Body of pancreas (tissue), 4 donors: ENCODE measurements around the gene GMEB2.

ENCODE experiments used
- POLR2A ChIP-seq, 3 donors: fragments of 450-650 bp; IDR thresholded peaks; one replicate each; pipeline ENCODE4 v1.6.1; 2016; ENCODE audit warnings: antibody characterized with exemption in 3 of 3, mild to moderate bottlenecking in 2 of 3
- TF ChIP-seq, protein P1 (sequence below), 7 experiments: fragments of 450-650 bp in 4 of 7; fragments of 200-600 bp in 3 of 7; sonication (generic) in 3 of 7; IDR thresholded peaks; one replicate each; pipeline ENCODE4 v1.5.1; 2016 to 2019; ENCODE audit warnings: antibody characterized with exemption in 7 of 7

DNA sequence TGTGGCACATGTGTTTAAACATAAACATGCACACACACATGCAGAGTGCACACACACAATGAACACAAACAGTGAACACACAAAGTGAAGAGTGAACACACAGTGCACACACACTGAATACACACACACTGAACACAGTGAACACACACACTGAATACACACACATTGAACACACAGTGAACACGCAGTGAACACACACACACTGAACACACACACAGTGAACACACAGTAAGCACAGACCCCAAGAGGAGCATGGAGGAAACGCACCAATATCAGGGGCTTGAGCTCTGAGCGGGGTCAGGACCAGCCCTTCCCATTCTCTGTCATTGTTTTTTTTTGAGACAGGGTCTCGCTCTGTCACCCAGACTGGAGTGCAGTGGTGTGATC, 35.8 kb downstream of the GMEB2 start:
- TF ChIP-seq, protein P1, sequence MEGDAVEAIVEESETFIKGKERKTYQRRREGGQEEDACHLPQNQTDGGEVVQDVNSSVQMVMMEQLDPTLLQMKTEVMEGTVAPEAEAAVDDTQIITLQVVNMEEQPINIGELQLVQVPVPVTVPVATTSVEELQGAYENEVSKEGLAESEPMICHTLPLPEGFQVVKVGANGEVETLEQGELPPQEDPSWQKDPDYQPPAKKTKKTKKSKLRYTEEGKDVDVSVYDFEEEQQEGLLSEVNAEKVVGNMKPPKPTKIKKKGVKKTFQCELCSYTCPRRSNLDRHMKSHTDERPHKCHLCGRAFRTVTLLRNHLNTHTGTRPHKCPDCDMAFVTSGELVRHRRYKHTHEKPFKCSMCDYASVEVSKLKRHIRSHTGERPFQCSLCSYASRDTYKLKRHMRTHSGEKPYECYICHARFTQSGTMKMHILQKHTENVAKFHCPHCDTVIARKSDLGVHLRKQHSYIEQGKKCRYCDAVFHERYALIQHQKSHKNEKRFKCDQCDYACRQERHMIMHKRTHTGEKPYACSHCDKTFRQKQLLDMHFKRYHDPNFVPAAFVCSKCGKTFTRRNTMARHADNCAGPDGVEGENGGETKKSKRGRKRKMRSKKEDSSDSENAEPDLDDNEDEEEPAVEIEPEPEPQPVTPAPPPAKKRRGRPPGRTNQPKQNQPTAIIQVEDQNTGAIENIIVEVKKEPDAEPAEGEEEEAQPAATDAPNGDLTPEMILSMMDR (IDR thresholded peaks at IDR 0.05) = no peak
- TF ChIP-seq POLR2A (IDR thresholded peaks at IDR 0.05) = no peak
